Measurements from ENCODE around the gene TLR5. TPM values are rescaled to one million over a fixed set of nuclear protein-coding genes. Genes with fewer than 3 reads are reported as not detected.

Gene TLR5
- polyA plus RNA-seq, 1 donor from 2014 or later = not detected

DNA sequence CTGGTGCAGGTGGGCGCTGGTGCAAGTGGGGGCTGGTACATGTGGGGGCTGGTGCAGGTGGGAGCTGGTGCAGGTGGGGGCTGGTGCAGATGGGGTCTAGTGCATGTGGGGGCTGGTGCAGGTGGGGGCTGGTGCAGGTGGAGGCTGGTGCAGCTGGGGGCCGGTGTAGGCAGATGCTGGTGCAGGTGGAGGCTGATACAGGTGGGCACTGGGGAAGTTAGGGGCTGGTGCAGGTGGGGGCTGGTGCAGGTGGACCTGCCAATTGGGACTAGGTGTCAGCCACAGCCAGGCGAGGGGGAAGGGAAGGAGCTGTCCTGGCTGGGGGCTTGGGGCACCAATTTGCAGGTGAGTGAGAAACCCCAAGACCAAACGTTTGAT, 46.5 kb upstream of the TLR5 start:
- no peak for TF ChIP-seq EP300 (conservative IDR thresholded peaks at IDR 0.05; ENCODE audit: poor library complexity, severe bottlenecking)

DNA sequence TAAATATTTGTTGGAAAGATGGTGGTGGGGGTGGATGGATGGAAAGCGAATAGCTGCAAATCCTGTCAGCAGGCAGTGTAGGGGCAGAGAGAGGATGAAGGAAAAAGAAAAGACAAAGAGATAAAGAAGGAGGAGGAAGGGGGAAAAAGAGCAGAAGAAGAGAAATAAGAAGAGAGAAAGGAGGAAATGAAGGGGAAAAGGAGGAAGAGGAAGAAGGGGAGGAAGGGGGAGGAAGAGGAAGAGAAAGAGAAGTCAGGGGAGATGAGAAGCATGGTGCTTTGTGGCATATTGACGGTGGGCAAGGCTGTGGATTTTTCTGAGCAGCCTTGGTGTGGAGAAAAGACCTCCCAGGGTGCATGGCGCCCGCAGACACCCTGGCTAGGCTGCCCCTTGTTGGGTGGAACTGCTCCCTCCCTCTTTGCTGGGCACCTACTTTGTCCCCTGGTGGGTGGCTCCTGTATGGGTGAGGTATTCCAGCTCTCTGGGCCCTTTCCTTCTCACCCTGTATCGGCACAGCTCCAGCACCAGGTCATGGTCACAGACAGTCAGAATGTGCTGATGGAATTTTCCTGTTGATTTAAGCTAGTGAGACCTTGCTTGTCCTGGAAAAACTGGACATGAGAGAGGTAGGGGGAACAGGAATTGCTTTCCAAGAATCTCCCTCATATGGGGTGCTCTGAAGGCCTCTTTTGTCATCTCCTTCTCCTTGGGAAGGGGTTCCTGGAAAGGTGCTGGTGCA, 45.7 kb upstream of the TLR5 start:
- Histone ChIP-seq H3K36me3 (ENCODE audit: insufficient read depth, low read length) (no peaks in the 10 kb centered on the region), H3F3A (ENCODE audit: insufficient read depth, low read length, poor library complexity, severe bottlenecking) (no peaks in the 10 kb centered on the region), H3K79me2 (replicated peaks; ENCODE audit: insufficient read depth, low read length) (no peaks in the 10 kb centered on the region), H2AFZ (ENCODE audit: low read depth, low read length) (no peak overlapping the region), H3K9ac (ENCODE audit: low read length) (no peak overlapping the region), H3K4me2 (ENCODE audit: low read length) (no peak overlapping the region), H3K27ac (ENCODE audit: low read length) (no peak overlapping the region), H3K9me2 (ENCODE audit: insufficient read depth, low read length) (no peaks in the 10 kb centered on the region), H4K20me1 (ENCODE audit: insufficient read depth) (no peaks in the 10 kb centered on the region), H3K9me3 (ENCODE audit: low read length) (no peaks in the 10 kb centered on the region), H3K4me3 (ENCODE audit: low read length) (no peak overlapping the region), H3K27me3 (ENCODE audit: insufficient read depth, low read depth, low read length) (no peaks in the 10 kb centered on the region)
- TF ChIP-seq, protein P1, sequence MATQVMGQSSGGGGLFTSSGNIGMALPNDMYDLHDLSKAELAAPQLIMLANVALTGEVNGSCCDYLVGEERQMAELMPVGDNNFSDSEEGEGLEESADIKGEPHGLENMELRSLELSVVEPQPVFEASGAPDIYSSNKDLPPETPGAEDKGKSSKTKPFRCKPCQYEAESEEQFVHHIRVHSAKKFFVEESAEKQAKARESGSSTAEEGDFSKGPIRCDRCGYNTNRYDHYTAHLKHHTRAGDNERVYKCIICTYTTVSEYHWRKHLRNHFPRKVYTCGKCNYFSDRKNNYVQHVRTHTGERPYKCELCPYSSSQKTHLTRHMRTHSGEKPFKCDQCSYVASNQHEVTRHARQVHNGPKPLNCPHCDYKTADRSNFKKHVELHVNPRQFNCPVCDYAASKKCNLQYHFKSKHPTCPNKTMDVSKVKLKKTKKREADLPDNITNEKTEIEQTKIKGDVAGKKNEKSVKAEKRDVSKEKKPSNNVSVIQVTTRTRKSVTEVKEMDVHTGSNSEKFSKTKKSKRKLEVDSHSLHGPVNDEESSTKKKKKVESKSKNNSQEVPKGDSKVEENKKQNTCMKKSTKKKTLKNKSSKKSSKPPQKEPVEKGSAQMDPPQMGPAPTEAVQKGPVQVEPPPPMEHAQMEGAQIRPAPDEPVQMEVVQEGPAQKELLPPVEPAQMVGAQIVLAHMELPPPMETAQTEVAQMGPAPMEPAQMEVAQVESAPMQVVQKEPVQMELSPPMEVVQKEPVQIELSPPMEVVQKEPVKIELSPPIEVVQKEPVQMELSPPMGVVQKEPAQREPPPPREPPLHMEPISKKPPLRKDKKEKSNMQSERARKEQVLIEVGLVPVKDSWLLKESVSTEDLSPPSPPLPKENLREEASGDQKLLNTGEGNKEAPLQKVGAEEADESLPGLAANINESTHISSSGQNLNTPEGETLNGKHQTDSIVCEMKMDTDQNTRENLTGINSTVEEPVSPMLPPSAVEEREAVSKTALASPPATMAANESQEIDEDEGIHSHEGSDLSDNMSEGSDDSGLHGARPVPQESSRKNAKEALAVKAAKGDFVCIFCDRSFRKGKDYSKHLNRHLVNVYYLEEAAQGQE (IDR thresholded peaks at IDR 0.05; ENCODE audit: borderline replicate concordance) = no peak
- no peak for TF ChIP-seq EP300 (conservative IDR thresholded peaks at IDR 0.05; ENCODE audit: poor library complexity, severe bottlenecking)
- TF ChIP-seq POLR2AphosphoS5 (IDR thresholded peaks at IDR 0.05) = no peak
- TF ChIP-seq, protein P2, sequence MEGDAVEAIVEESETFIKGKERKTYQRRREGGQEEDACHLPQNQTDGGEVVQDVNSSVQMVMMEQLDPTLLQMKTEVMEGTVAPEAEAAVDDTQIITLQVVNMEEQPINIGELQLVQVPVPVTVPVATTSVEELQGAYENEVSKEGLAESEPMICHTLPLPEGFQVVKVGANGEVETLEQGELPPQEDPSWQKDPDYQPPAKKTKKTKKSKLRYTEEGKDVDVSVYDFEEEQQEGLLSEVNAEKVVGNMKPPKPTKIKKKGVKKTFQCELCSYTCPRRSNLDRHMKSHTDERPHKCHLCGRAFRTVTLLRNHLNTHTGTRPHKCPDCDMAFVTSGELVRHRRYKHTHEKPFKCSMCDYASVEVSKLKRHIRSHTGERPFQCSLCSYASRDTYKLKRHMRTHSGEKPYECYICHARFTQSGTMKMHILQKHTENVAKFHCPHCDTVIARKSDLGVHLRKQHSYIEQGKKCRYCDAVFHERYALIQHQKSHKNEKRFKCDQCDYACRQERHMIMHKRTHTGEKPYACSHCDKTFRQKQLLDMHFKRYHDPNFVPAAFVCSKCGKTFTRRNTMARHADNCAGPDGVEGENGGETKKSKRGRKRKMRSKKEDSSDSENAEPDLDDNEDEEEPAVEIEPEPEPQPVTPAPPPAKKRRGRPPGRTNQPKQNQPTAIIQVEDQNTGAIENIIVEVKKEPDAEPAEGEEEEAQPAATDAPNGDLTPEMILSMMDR (IDR thresholded peaks at IDR 0.05; ENCODE audit: poor library complexity, severe bottlenecking) = no peak
- TF ChIP-seq RAD21 (conservative IDR thresholded peaks at IDR 0.05) = no peak
- TF ChIP-seq SMC3 (conservative IDR thresholded peaks at IDR 0.05; ENCODE audit: poor library complexity) = no peak
- no peak for TF ChIP-seq MXI1 (conservative IDR thresholded peaks at IDR 0.05; ENCODE audit: poor library complexity, severe bottlenecking)
- TF ChIP-seq EZH2 (IDR thresholded peaks at IDR 0.05; ENCODE audit: borderline replicate concordance, insufficient read depth, low read length, poor library complexity, severe bottlenecking) = no peak
- TF ChIP-seq TAF1 (IDR thresholded peaks at IDR 0.05; ENCODE audit: low read depth) = no peak

More for the DNA sequence above, 46.5 kb upstream of the TLR5 start:
- Histone ChIP-seq H3K9ac (ENCODE audit: low read length) (no peak overlapping the region), H4K20me1 (ENCODE audit: insufficient read depth) (no peaks in the 10 kb centered on the region), H3K27me3 (ENCODE audit: insufficient read depth, low read depth, low read length) (no peaks in the 10 kb centered on the region), H3F3A (ENCODE audit: insufficient read depth, low read length, poor library complexity, severe bottlenecking) (no peaks in the 10 kb centered on the region), H3K27ac (ENCODE audit: low read length) (no peak overlapping the region), H3K79me2 (replicated peaks; ENCODE audit: insufficient read depth, low read length) (no peaks in the 10 kb centered on the region), H3K9me3 (ENCODE audit: low read length) (no peaks in the 10 kb centered on the region), H3K4me3 (ENCODE audit: low read length) (no peak overlapping the region), H3K4me2 (ENCODE audit: low read length) (no peak overlapping the region), H3K9me2 (ENCODE audit: insufficient read depth, low read length) (no peaks in the 10 kb centered on the region), H2AFZ (ENCODE audit: low read depth, low read length) (no peak overlapping the region), H3K36me3 (ENCODE audit: insufficient read depth, low read length) (no peaks in the 10 kb centered on the region)
